Trophoblast cell (in vitro differentiated cells and primary cell): ENCODE measurements around the gene CCDC197.
A peak's percentile ranks its signal among the peaks of the same experiment; 100 is the strongest.

ENCODE experiments used
- DNase-seq, 2 donors: peaks; one replicate each; pipeline ENCODE4 v3.0.0-alpha.2; 2016
- H2AFZ ChIP-seq: 2 replicates; pipeline ENCODE4 v1.6.1; 2013; ENCODE audit warnings: low read length, moderate library complexity, mild to moderate bottlenecking; ENCODE audit not compliant: insufficient read depth, poor library complexity
- H2AK5ac ChIP-seq: 2 replicates; pipeline ENCODE4 v1.6.1; 2013; ENCODE audit warnings: mild to moderate bottlenecking, low read length
- H2BK120ac ChIP-seq: 2 replicates; pipeline ENCODE4 v1.6.1; 2013; ENCODE audit warnings: low read length, mild to moderate bottlenecking, moderate library complexity; ENCODE audit not compliant: insufficient read depth, poor library complexity
- H2BK12ac ChIP-seq: 2 replicates; pipeline ENCODE4 v1.6.1; 2013; ENCODE audit warnings: mild to moderate bottlenecking, low read length, moderate library complexity
- H2BK5ac ChIP-seq: 2 replicates; pipeline ENCODE4 v1.6.1; 2013; ENCODE audit warnings: low read length, low read depth, moderate library complexity, mild to moderate bottlenecking; ENCODE audit not compliant: poor library complexity
- H3K14ac ChIP-seq: 2 replicates; pipeline ENCODE4 v1.6.1; 2013; ENCODE audit warnings: mild to moderate bottlenecking, low read length
- H3K18ac ChIP-seq: 2 replicates; pipeline ENCODE4 v1.6.1; 2013; ENCODE audit warnings: mild to moderate bottlenecking, low read length
- H3K23ac ChIP-seq: 2 replicates; pipeline ENCODE4 v1.6.1; 2013; ENCODE audit warnings: low read length
- H3K27ac ChIP-seq: 2 replicates; pipeline ENCODE4 v1.5.1; 2013; ENCODE audit warnings: low read depth, mild to moderate bottlenecking, inconsistent platforms, low read length, moderate library complexity
- H3K27me3 ChIP-seq: 2 replicates; pipeline ENCODE4 v1.6.1; 2013; ENCODE audit warnings: inconsistent platforms, mild to moderate bottlenecking, low read length, moderate library complexity; ENCODE audit not compliant: insufficient read depth
- H3K36me3 ChIP-seq, 2 experiments: 1 replicate in 1 of 2; 2 replicates in 1 of 2; pipeline ENCODE4 v1.6.1; 2013; ENCODE audit warnings: low read length in 2 of 2, mild to moderate bottlenecking in 2 of 2, moderate library complexity in 1 of 2; ENCODE audit not compliant: insufficient read depth in 2 of 2, control insufficient read depth in 1 of 2
- H3K4ac ChIP-seq: 2 replicates; pipeline ENCODE4 v1.6.1; 2013; ENCODE audit warnings: low read depth, mild to moderate bottlenecking, low read length, moderate library complexity
- H3K4me1 ChIP-seq, 2 experiments: 1 replicate in 1 of 2; 2 replicates in 1 of 2; pipeline ENCODE4 v1.6.1; 2013; ENCODE audit warnings: low read length in 2 of 2, mild to moderate bottlenecking in 2 of 2, moderate library complexity in 1 of 2; ENCODE audit not compliant: insufficient read depth in 2 of 2, control insufficient read depth in 1 of 2
- H3K4me2 ChIP-seq: 2 replicates; pipeline ENCODE4 v1.6.1; 2013; ENCODE audit warnings: inconsistent platforms, mild to moderate bottlenecking, low read length, moderate library complexity
- H3K4me3 ChIP-seq: 2 replicates; pipeline ENCODE4 v1.5.1; 2013; ENCODE audit warnings: mild to moderate bottlenecking, low read depth, low read length, inconsistent platforms
- H3K79me1 ChIP-seq: one replicate; pipeline ENCODE4 v1.6.1; 2013; ENCODE audit warnings: low read length
- H3K79me2 ChIP-seq: 2 replicates; pipeline ENCODE4 v1.6.1; 2013; ENCODE audit warnings: low read length, mild to moderate bottlenecking; ENCODE audit not compliant: control insufficient read depth, insufficient read depth, poor library complexity
- H3K9ac ChIP-seq: 2 replicates; pipeline ENCODE4 v1.6.1; 2013; ENCODE audit warnings: mild to moderate bottlenecking, low read length
- H3K9me3 ChIP-seq: 2 replicates; pipeline ENCODE4 v1.6.1; 2013; ENCODE audit warnings: low read depth, mild to moderate bottlenecking, control low read depth, inconsistent platforms, low read length; ENCODE audit not compliant: insufficient read depth
- H4K12ac ChIP-seq: 2 replicates; pipeline ENCODE4 v1.6.1; 2013; ENCODE audit warnings: low read depth, mild to moderate bottlenecking, low read length, moderate library complexity
- H4K8ac ChIP-seq: 2 replicates; pipeline ENCODE4 v1.6.1; 2013; ENCODE audit warnings: low read depth, mild to moderate bottlenecking, low read length, moderate library complexity
- H4K91ac ChIP-seq: one replicate; pipeline ENCODE4 v1.6.1; 2013; ENCODE audit warnings: low read depth, mild to moderate bottlenecking, low read length, moderate library complexity
- WGBS: extraction: QIAGEN DNeasy Blood & Tissue Kit; methylation state at CpG from one replicate; pipeline ENCODE4 v1.1.7; 2013; ENCODE audit warnings: missing lambda C conversion rate; ENCODE audit not compliant: insufficient read length, insufficient coverage; ENCODE audit errors: extremely low coverage; 5-methylcytosine and 5-hydroxymethylcytosine counted together

The CCDC197 gene

DNA sequence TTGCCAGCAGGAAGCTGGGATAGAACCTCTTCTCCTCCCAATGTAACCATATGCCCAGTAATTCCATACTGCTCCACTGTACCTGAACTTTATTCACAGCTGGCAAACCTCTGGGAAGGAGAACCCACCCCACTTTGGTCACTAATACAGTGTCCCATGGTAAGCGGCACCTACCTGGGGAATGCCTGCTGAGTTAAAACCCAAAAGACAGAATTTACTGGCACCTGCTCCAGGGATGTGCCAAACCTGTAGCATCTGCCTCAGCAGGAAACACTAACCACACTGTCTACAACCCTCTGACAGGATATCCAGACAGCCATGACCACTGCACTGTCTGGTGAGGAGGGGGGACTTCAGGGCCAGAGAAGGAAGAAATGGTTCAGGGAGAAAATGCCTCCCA, 57.3 kb downstream of the CCDC197 start:
- Histone ChIP-seq H3K27ac (no peak overlapping the region), H3K9ac (no peak overlapping the region), H3K23ac (no peak overlapping the region), H3K9me3 (no peaks in the 10 kb centered on the region), H2BK5ac (no peak overlapping the region), H2AK5ac (no peak overlapping the region), H3K36me3 (peaks cover 31 to 68% of the 10 kb centered on the region in 2 experiments), H3K4me1 (no peaks in the 10 kb centered on the region), H3K27me3 (no peaks in the 10 kb centered on the region), H3K79me1 (no peaks in the 10 kb centered on the region), H3K4me3 (peak overlapping the region; percentile 8), H4K12ac (no peak overlapping the region), H2AFZ (no peak overlapping the region), H2BK120ac (no peak overlapping the region), H3K14ac (no peak overlapping the region), H3K4ac (no peak overlapping the region), H2BK12ac (no peak overlapping the region), H3K79me2 (no peaks in the 10 kb centered on the region), H4K8ac (no peak overlapping the region), H4K91ac (no peak overlapping the region), H3K4me2 (no peak overlapping the region), H3K18ac (no peak overlapping the region)
- no peak for DNase-seq
- no CpG with 5 or more reads among the region's 1 CpG for WGBS

DNA sequence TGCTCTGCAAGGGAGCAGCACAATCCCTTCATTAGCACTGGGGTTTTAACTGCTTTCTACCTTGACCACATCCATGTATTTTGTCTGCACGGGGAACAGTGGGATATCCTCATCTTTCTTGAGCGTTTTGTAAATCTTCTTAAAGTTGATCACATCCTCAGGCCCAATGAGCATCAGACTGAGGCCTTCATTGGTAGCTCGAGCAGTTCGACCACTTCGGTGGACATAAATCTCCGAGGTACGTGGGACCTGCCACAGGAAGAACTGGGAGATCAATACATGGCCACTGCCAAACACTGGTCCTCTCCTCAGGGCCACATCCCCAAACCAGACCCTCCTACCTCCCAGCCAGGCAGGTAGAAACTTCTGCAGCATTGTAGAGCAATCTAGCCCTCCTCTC, 57.8 kb downstream of the CCDC197 start:
- no peak overlapping the region for H3K27ac ChIP-seq
- H3K4ac ChIP-seq = no peak overlapping the region
- peaks cover 32 to 66% of the 10 kb centered on the region in 2 experiments for H3K36me3 ChIP-seq
- no peak overlapping the region for H4K12ac ChIP-seq
- no peak overlapping the region for H3K23ac ChIP-seq
- H3K4me2 ChIP-seq = no peak overlapping the region
- no CpG with 5 or more reads among the region's 7 CpGs for WGBS
- no peak overlapping the region for H2AK5ac ChIP-seq
- no peak overlapping the region for H2AFZ ChIP-seq
- H2BK12ac ChIP-seq = no peak overlapping the region
- no peaks in the 10 kb centered on the region for H3K27me3 ChIP-seq
- no peak overlapping the region for H4K8ac ChIP-seq
- no peaks in the 10 kb centered on the region for H3K4me1 ChIP-seq
- no peak for DNase-seq
- H3K14ac ChIP-seq = no peak overlapping the region
- no peak overlapping the region for H3K18ac ChIP-seq
- H3K4me3 ChIP-seq = no peak overlapping the region
- no peak overlapping the region for H2BK120ac ChIP-seq
- no peaks in the 10 kb centered on the region for H3K79me1 ChIP-seq
- no peak overlapping the region for H2BK5ac ChIP-seq
- H3K79me2 ChIP-seq = no peaks in the 10 kb centered on the region
- H4K91ac ChIP-seq = no peak overlapping the region
- H3K9me3 ChIP-seq = no peaks in the 10 kb centered on the region
- no peak overlapping the region for H3K9ac ChIP-seq

DNA sequence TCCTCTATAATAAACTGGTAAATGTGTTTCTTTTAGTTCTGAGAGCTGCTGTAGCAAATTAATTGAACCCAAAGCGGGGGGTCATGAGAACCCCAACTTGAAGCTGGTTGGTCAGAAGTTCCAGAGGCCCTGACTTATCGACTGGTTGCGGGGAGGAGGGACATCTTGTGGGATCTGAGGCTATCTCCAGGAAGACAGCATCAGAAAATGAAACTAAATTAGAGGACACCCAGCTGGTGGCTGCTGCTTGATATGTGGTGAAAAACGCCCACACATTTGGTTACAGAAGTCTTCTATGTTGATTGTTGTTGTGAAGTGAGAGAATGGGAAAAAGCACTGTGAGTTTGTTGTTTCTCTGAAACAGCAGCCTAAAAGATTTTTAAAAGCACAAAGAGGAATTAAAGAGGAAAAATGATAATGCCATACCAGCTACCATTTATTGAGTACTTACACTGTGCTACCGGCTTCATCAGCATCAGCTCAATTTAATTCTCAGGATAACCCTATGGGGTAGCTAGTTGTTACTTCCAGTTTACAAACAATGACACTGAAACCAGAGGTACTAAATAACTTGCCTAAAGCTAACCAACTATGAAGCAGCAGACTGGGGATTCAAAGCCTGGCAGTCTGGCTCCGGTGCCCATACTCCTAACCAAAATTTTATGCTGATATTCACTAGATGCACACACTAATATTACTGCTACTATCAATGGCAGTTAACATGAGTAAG, 59.6 kb downstream of the CCDC197 start:
- no peaks in the 10 kb centered on the region for H3K79me2 ChIP-seq
- no peak overlapping the region for H3K4me3 ChIP-seq
- no peak overlapping the region for H4K91ac ChIP-seq
- no peaks in the 10 kb centered on the region for H3K4me1 ChIP-seq
- no peak overlapping the region for H2BK5ac ChIP-seq
- no peak overlapping the region for H2BK120ac ChIP-seq
- H3K36me3 ChIP-seq = peaks cover 27 to 65% of the 10 kb centered on the region in 2 experiments
- no peak overlapping the region for H3K4me2 ChIP-seq
- no peak overlapping the region for H2BK12ac ChIP-seq
- no peaks in the 10 kb centered on the region for H3K79me1 ChIP-seq
- H3K9me3 ChIP-seq = no peaks in the 10 kb centered on the region
- no peak for DNase-seq
- no peak overlapping the region for H2AFZ ChIP-seq
- H3K27me3 ChIP-seq = no peaks in the 10 kb centered on the region
- no peak overlapping the region for H3K27ac ChIP-seq
- WGBS = no CpG with 5 or more reads among the region's 6 CpGs
- no peak overlapping the region for H3K18ac ChIP-seq
- H3K23ac ChIP-seq = no peak overlapping the region
- no peak overlapping the region for H4K12ac ChIP-seq
- no peak overlapping the region for H4K8ac ChIP-seq
- no peak overlapping the region for H3K14ac ChIP-seq
- H3K9ac ChIP-seq = no peak overlapping the region
- no peak overlapping the region for H2AK5ac ChIP-seq
- H3K4ac ChIP-seq = no peak overlapping the region

DNA sequence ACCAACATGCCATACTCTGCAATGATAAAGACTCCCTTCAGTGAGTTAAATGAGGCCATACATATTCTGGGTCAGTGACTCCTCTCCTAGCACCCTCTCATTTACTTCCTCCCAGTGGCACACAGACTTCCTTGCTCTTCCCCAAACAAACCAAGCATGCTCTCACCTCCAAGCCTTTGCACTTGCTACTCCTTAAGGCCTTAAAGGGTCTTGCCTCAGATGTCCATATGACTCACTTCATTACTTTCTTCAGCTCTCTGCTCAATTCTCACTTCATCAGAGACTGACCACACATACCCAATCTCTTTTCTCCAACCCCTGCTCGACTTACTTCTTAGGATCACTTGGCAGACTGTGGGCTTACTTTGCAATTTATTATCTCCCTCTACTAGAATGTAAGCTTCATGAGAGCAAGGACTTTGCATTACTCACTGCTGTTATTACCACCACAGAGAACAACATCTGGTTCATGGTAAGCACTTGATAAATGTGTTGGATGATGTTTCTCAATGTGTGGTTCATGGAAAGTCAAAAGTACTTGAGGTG, 61.1 kb downstream of the CCDC197 start:
- Histone ChIP-seq H3K9me3 (no peaks in the 10 kb centered on the region), H3K79me2 (no peaks in the 10 kb centered on the region), H2BK5ac (no peak overlapping the region), H3K4me3 (no peak overlapping the region), H3K23ac (no peak overlapping the region), H2AK5ac (no peak overlapping the region), H3K4ac (no peak overlapping the region), H2BK120ac (no peak overlapping the region), H2AFZ (no peak overlapping the region), H4K91ac (no peak overlapping the region), H3K79me1 (no peaks in the 10 kb centered on the region), H3K27ac (no peak overlapping the region), H3K4me2 (no peak overlapping the region), H3K18ac (no peak overlapping the region), H3K4me1 (peaks cover 2 to 5% of the 10 kb centered on the region in 2 experiments), H3K27me3 (no peaks in the 10 kb centered on the region), H3K36me3 (peaks cover 21 to 60% of the 10 kb centered on the region in 2 experiments), H3K9ac (no peak overlapping the region), H4K8ac (no peak overlapping the region), H4K12ac (no peak overlapping the region), H2BK12ac (no peak overlapping the region), H3K14ac (no peak overlapping the region)
- whole genome bisulfite sequencing = no CpG with 5 or more reads among the region's 1 CpG
- DNase-seq = no peak
